ENCODE data around the gene SLIT3. TPM values are rescaled to one million over a fixed set of nuclear protein-coding genes. Genes with fewer than 3 reads are reported as not detected.

Gene SLIT3
- total and polyA plus RNA-seq, 10 of the 15 experiments (the other 5 are each of a cell fraction or from before 2014, with no cell fraction given): 0.05 TPM; not detected in 9

- in situ Hi-C loops (cut with MboI): no loop called here
- ChIA-PET CTCF (interaction anchor here (0.6 kb wide), 1 partner anchor 28 kb away, joined by 3 read pairs; no protein-coding TSS in a partner anchor), POLR2A (no interaction called here), RAD21 (ENCODE audit: unreplicated experiment) (no interaction called here), SMC1A (ENCODE audit: uncharacterized antibody, unreplicated experiment) (no interaction called here)
- H3K9ac ChIP-seq (ENCODE audit: control insufficient read depth, insufficient read depth, low read length): no peak overlapping the region
- ATAC-seq: no peak
- no peak overlapping the region for H3K27ac ChIP-seq (ENCODE audit: control insufficient read depth, insufficient read depth)
- WGBS (ENCODE audit: insufficient coverage, insufficient replicate concordance, low lambda C conversion rate, missing lambda C conversion rate): 22% methylated on average over 6 of the region's 6 CpGs
- TF ChIP-seq ZNF217 (IDR thresholded peaks at IDR 0.05) (no peak), POU2F2 (IDR thresholded peaks at IDR 0.05; ENCODE audit: borderline replicate concordance, low read depth, low read length) (no peak), EP300 (IDR thresholded peaks at IDR 0.05; ENCODE audit: borderline replicate concordance in 1 of 2, control insufficient read depth in 1 of 2, low read depth in 2 of 2, low read length in 2 of 2) (no peak)
- H3K9me3 ChIP-seq (replicated peaks; ENCODE audit: control insufficient read depth, insufficient read depth, low read length): no peaks in the 10 kb centered on the region; the same call in 2 of the 3 replicates
- no peak for FAIRE-seq
- no peak overlapping the region for H3K4me3 ChIP-seq
- BruUV-seq (replicated peaks): no TSS peak
- no peaks in the 10 kb centered on the region for H3K4me1 ChIP-seq (ENCODE audit: control insufficient read depth, insufficient read depth, low read length)
- H4K20me1 ChIP-seq (ENCODE audit: control insufficient read depth, insufficient read depth): no peaks in the 10 kb centered on the region
- H3K4me2 ChIP-seq (ENCODE audit: control insufficient read depth, insufficient read depth): no peak overlapping the region
- intact Hi-C loops (cut with micrococcal nuclease; ENCODE audit: unreplicated experiment): no loop called here
- no peaks in the 10 kb centered on the region for H3K79me2 ChIP-seq (ENCODE audit: control insufficient read depth, insufficient read depth, low read length)
- H2AFZ ChIP-seq (ENCODE audit: control insufficient read depth, low read depth, low read length): no peak overlapping the region
- peaks cover 6 to 14% of the 10 kb centered on the region in 2 experiments for H3K27me3 ChIP-seq (replicated peaks in 1 of 2; ENCODE audit: control insufficient read depth in 2 of 2, insufficient read depth in 2 of 2, low read length in 1 of 2)
- H3K36me3 ChIP-seq (ENCODE audit: control insufficient read depth in 2 of 2, insufficient read depth in 2 of 2, low read length in 1 of 2): no peaks in the 10 kb centered on the region
- no peak for DNase-seq (ENCODE audit: low read depth, low spot score)
These were observed 384.1 kb downstream of the SLIT3 start for GRCh38 chr5:168916852-168917251.

DNA sequence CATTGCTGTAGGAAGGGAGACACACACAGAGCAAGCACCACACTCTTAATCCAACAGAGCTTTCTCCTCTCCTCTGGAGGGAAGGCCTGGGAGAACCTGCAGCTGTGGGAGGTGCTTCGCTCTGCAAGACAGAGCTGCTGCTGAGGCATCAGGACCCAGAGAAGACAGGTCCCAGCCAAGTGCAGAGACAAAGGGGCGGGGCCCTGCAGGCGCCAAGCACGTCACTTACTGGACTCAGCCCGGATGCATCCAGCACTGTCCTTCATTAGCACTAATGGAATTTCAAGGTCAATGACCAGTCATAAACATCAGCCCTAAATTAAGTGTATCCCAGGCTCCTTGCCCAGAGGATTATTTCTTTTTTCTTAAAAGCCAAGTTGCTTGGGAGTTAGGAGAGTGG is 384.7 kb downstream of the SLIT3 start:
- no peak overlapping the region for H3K4me2 ChIP-seq (ENCODE audit: control insufficient read depth, insufficient read depth)
- no TSS peak for BruUV-seq (replicated peaks)
- RAD21 ChIA-PET (ENCODE audit: unreplicated experiment): no interaction called here

More for the DNA sequence above, 384.7 kb downstream of the SLIT3 start:
- peaks cover 6 to 14% of the 10 kb centered on the region in 2 experiments for H3K27me3 ChIP-seq (replicated peaks in 1 of 2; ENCODE audit: control insufficient read depth in 2 of 2, insufficient read depth in 2 of 2, low read length in 1 of 2)
- ATAC-seq: no peak
- TF ChIP-seq FOXK2 (IDR thresholded peaks at IDR 0.05): no peak
- TF ChIP-seq POLR2AphosphoS5 (IDR thresholded peaks at IDR 0.05; ENCODE audit: low read length): no peak
- no peak for TF ChIP-seq TCF7 (IDR thresholded peaks at IDR 0.05; ENCODE audit: borderline replicate concordance)
- no peak overlapping the region for H3K27ac ChIP-seq (ENCODE audit: control insufficient read depth, insufficient read depth)
- H2AFZ ChIP-seq (ENCODE audit: control insufficient read depth, low read depth, low read length): no peak overlapping the region
- ChIA-PET SMC1A (ENCODE audit: uncharacterized antibody, unreplicated experiment) (no interaction called here), CTCF (no interaction called here), POLR2A (no interaction called here)
- H3K9ac ChIP-seq (ENCODE audit: control insufficient read depth, insufficient read depth, low read length): no peak overlapping the region
- no peak for FAIRE-seq
- no peaks in the 10 kb centered on the region; the same call in 2 of the 3 replicates for H3K9me3 ChIP-seq (replicated peaks; ENCODE audit: control insufficient read depth, insufficient read depth, low read length)
- no peak overlapping the region for H3K4me3 ChIP-seq
- H3K79me2 ChIP-seq (ENCODE audit: control insufficient read depth, insufficient read depth, low read length): no peaks in the 10 kb centered on the region
- no peak for DNase-seq (ENCODE audit: low read depth, low spot score)
- 23% methylated on average over 5 of the region's 5 CpGs for WGBS (ENCODE audit: insufficient coverage, insufficient replicate concordance, low lambda C conversion rate, missing lambda C conversion rate)
- in situ Hi-C loops (cut with MboI) (no loop called here), intact Hi-C loops (cut with micrococcal nuclease; ENCODE audit: unreplicated experiment) (no loop called here)
- H4K20me1 ChIP-seq (ENCODE audit: control insufficient read depth, insufficient read depth): no peaks in the 10 kb centered on the region
- H3K4me1 ChIP-seq (ENCODE audit: control insufficient read depth, insufficient read depth, low read length): no peaks in the 10 kb centered on the region
- H3K36me3 ChIP-seq (ENCODE audit: control insufficient read depth in 2 of 2, insufficient read depth in 2 of 2, low read length in 1 of 2): no peaks in the 10 kb centered on the region
